Measurements from ENCODE around the gene LAMA3.

Gene LAMA3

GRCh38 chr18:23878336-23878900, 189.2 kb downstream of the LAMA3 start:
- DNase-seq (ENCODE audit: low spot score) = no peak

GRCh38 chr18:23879126-23879525, 189.9 kb downstream of the LAMA3 start:
- DNase-seq (ENCODE audit: low spot score) = no peak

- no peak for DNase-seq (ENCODE audit: low spot score)
These were observed 190.3 kb downstream of the LAMA3 start for GRCh38 chr18:23879544-23879943.

GRCh38 chr18:23879966-23880565, 190.8 kb downstream of the LAMA3 start:
- DNase-seq (ENCODE audit: low spot score) = no peak

GRCh38 chr18:23880931-23881617, 191.8 kb downstream of the LAMA3 start:
- no peak for DNase-seq (ENCODE audit: low spot score)

- DNase-seq (ENCODE audit: low spot score) = no peak
These were observed 192.5 kb downstream of the LAMA3 start for GRCh38 chr18:23881778-23882177.

GRCh38 chr18:23882616-23883276, 193.5 kb downstream of the LAMA3 start:
- DNase-seq (ENCODE audit: low spot score) = no peak

GRCh38 chr18:23883277-23883790, 194.1 kb downstream of the LAMA3 start:
- no peak for DNase-seq (ENCODE audit: low spot score)

- no peak for DNase-seq (ENCODE audit: low spot score)
These were observed 195.6 kb downstream of the LAMA3 start for GRCh38 chr18:23884681-23885375.

GRCh38 chr18:23885750-23886149, 196.5 kb downstream of the LAMA3 start:
- no peak for DNase-seq (ENCODE audit: low spot score)

- DNase-seq (ENCODE audit: low spot score) = no peak
These were observed 197.8 kb downstream of the LAMA3 start for GRCh38 chr18:23887035-23887434.

GRCh38 chr18:23887493-23887892, 198.2 kb downstream of the LAMA3 start:
- DNase-seq (ENCODE audit: low spot score) = no peak

- DNase-seq (ENCODE audit: low spot score) = no peak
These were observed 199.6 kb downstream of the LAMA3 start for GRCh38 chr18:23888881-23889280.

- no peak for DNase-seq (ENCODE audit: low spot score)
These were observed 200.7 kb downstream of the LAMA3 start for GRCh38 chr18:23889907-23890306.

GRCh38 chr18:23890589-23890988, 201.3 kb downstream of the LAMA3 start:
- DNase-seq (ENCODE audit: low spot score) = peak; percentile 49

GRCh38 chr18:23893653-23894052, 204.4 kb downstream of the LAMA3 start:
- no peak for DNase-seq (ENCODE audit: low spot score)

- DNase-seq (ENCODE audit: low spot score) = no peak
These were observed 205.5 kb downstream of the LAMA3 start for GRCh38 chr18:23894661-23895175.

- DNase-seq (ENCODE audit: low spot score) = no peak
These were observed 208.0 kb downstream of the LAMA3 start for GRCh38 chr18:23897291-23897690.

- DNase-seq (ENCODE audit: low spot score) = no peak
These were observed 208.5 kb downstream of the LAMA3 start for GRCh38 chr18:23897733-23898132.

GRCh38 chr18:23900994-23901393, 211.7 kb downstream of the LAMA3 start:
- DNase-seq (ENCODE audit: low spot score) = no peak

GRCh38 chr18:23902396-23902795, 213.1 kb downstream of the LAMA3 start:
- DNase-seq (ENCODE audit: low spot score) = no peak

- DNase-seq (ENCODE audit: low spot score) = no peak
These were observed 214.7 kb downstream of the LAMA3 start for GRCh38 chr18:23903971-23904370.
